Subcutaneous abdominal adipose tissue (tissue), 5 donors: ENCODE measurements around the gene ADRB1.
A peak's percentile ranks its signal among the peaks of the same experiment; 100 is the strongest.

ENCODE experiments used
- H3K27ac ChIP-seq: one replicate; pipeline ENCODE4 v1.7.0; 2013; ENCODE audit warnings: low read depth, mild to moderate bottlenecking, inconsistent platforms, low read length, moderate library complexity
- H3K27me3 ChIP-seq, 5 donors: one replicate each; pipeline ENCODE4 v1.7.0; 2013; ENCODE audit warnings: low read length in 5 of 5, inconsistent platforms in 1 of 5; ENCODE audit not compliant: control insufficient read depth in 5 of 5, insufficient read depth in 4 of 5
- H3K36me3 ChIP-seq, 5 donors: one replicate each; pipeline ENCODE4 v1.7.0; 2013; ENCODE audit warnings: low read length in 5 of 5; ENCODE audit not compliant: control insufficient read depth in 5 of 5, insufficient read depth in 5 of 5
- H3K4me1 ChIP-seq, 5 donors: one replicate each; pipeline ENCODE4 v1.7.0; 2013; ENCODE audit warnings: low read length in 5 of 5, mild to moderate bottlenecking in 3 of 5, moderate library complexity in 1 of 5; ENCODE audit not compliant: control insufficient read depth in 5 of 5, insufficient read depth in 5 of 5
- H3K4me3 ChIP-seq, 5 donors: one replicate each; pipeline ENCODE4 v1.7.0; 2013; ENCODE audit warnings: low read length in 5 of 5, low read depth in 1 of 5
- H3K9ac ChIP-seq, 5 donors: one replicate each; pipeline ENCODE4 v1.7.0; 2013; ENCODE audit warnings: low read length in 5 of 5, mild to moderate bottlenecking in 4 of 5, moderate library complexity in 3 of 5
- H3K9me3 ChIP-seq, 5 donors: one replicate each; pipeline ENCODE4 v1.7.0; 2013; ENCODE audit warnings: low read length in 5 of 5; ENCODE audit not compliant: control insufficient read depth in 5 of 5
- donor health status: healthy.
- donor health status: healthy.
- donor health status: healthy.
- donor health status: healthy.
- donor health status: healthy.

Gene ADRB1

DNA sequence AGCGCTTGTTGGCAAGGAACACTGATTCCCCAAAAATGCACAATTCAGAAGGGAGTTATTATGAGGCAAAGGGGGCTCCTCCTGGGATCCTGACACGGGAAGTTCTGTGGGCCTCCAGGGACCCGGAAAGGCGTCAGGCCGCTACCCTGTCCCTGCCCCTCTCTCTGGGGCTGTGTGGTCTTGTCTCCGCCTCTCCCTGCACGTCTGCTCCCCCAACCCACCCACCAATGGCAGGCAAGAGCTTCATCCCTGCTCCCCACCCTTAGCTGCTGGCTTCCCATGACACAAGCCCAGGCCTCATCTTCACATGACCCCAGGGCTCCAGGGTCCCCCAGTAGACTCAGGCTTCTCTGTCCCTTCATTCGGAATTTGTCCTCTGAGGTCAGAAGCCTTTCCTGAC lies 31.0 kb upstream of the ADRB1 start:
- Histone ChIP-seq H3K27me3 (no peaks in the 10 kb centered on the region), H3K4me3 (no peak overlapping the region), H3K9ac (no peak overlapping the region), H3K36me3 (no peaks in the 10 kb centered on the region), H3K4me1 (peaks cover 0 to 14% (median 0%) of the 10 kb centered on the region in 5 donors), H3K9me3 (peaks cover 0 to 3% (median 2%) of the 10 kb centered on the region in 5 donors), H3K27ac (no peak overlapping the region)

DNA sequence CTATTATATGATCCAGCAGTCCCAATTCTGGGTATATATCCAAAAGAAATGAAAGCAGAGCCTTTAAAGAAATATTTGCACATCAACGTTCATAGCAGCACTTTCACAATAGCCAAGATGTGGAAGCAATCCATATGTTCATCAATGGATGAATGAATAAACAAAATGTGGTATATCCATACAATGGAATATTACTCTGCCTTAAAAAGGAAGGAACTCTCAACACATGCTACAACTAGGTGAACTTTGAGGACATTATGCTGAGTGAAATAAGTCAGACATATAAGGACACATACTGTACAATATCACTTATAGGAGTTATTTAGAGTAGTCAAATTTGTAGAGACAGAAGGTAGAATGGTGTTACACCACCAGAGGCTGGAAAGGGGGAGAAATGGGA lies 28.0 kb upstream of the ADRB1 start:
- Histone ChIP-seq H3K4me3 (no peak overlapping the region), H3K4me1 (peaks cover 0 to 10% (median 0%) of the 10 kb centered on the region in 5 donors), H3K9me3 (peaks cover 0 to 3% (median 2%) of the 10 kb centered on the region in 5 donors), H3K27me3 (no peaks in the 10 kb centered on the region), H3K36me3 (no peaks in the 10 kb centered on the region), H3K9ac (no peak overlapping the region), H3K27ac (no peak overlapping the region)

DNA sequence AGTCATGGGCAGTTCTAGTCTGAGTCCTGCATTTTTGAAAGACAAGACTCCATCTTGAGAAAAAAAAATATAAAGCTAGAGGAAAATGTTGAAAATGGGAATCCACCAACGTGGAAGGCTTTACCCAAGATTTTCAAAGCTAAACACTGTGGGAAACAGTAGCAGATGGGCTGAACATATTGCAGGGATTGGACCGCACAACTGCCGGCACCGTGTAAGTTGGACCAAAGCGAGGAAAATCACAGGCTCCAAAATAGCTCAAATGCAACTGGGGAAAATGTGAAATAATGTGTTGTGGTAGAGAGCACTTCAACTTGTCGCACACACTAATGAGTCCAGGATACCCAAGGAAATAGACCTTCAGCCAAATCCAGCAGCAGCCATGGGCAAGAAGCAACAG lies 26.4 kb upstream of the ADRB1 start:
- Histone ChIP-seq H3K27me3 (no peaks in the 10 kb centered on the region), H3K9ac (no peak overlapping the region)

DNA sequence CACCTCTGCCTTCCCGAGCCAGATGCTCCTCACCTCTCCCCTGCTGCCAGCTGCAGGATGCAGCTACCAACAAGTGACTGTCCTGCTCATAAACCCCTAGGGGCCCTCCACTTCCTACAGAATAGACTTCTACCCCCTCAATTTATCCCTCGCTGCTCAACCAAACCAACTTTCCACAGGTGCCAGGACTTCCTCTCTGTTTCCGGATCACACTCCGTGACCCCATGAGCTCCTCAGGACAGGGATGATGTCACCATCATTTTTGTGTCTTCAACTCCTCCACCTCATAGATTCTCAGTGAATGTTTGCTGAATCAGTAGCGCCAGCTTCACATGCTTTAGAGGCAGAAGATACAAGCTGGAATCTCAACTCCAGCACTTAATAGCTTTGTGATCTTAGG lies 25.8 kb upstream of the ADRB1 start:
- Histone ChIP-seq H3K9ac (no peak overlapping the region), H3K9me3 (peaks cover 0 to 3% (median 2%) of the 10 kb centered on the region in 5 donors), H3K27ac (no peak overlapping the region), H3K27me3 (no peaks in the 10 kb centered on the region), H3K4me3 (no peak overlapping the region), H3K4me1 (peaks cover 11 to 32% (median 21%) of the 10 kb centered on the region in 5 donors), H3K36me3 (no peaks in the 10 kb centered on the region)

More for the DNA sequence above, 26.4 kb upstream of the ADRB1 start:
- no peaks in the 10 kb centered on the region for H3K36me3 ChIP-seq
- no peak overlapping the region for H3K4me3 ChIP-seq
- peaks cover 0 to 3% (median 2%) of the 10 kb centered on the region in 5 donors for H3K9me3 ChIP-seq
- no peak overlapping the region for H3K27ac ChIP-seq
- peaks cover 8 to 26% (median 15%) of the 10 kb centered on the region in 5 donors for H3K4me1 ChIP-seq

DNA sequence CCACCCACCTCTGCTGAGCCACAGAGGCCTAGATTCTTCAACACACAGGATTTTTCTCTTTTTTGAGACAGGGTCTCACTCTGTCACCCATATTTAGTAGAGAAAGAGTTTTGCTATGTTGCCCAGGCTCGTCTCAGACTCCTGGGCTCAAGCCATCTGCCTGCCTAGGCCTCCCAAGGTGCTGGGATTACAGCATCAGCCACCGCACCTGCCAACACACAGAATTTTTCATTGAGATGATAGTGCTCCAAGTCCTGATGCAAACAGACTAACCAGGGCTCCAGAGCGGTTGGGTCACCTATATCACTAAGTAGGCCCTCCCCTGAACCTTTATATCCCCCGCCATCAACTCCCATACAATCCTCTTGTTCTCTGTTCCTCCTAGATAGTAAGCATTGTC lies 24.4 kb upstream of the ADRB1 start:
- no peak overlapping the region for H3K4me3 ChIP-seq
- no peaks in the 10 kb centered on the region for H3K36me3 ChIP-seq
- H3K27ac ChIP-seq, result no peak overlapping the region
- H3K4me1 ChIP-seq, result peaks cover 11 to 44% (median 31%) of the 10 kb centered on the region in 5 donors
- peaks cover 0 to 3% (median 2%) of the 10 kb centered on the region in 5 donors for H3K9me3 ChIP-seq
- H3K27me3 ChIP-seq, result no peaks in the 10 kb centered on the region
- no peak overlapping the region for H3K9ac ChIP-seq

DNA sequence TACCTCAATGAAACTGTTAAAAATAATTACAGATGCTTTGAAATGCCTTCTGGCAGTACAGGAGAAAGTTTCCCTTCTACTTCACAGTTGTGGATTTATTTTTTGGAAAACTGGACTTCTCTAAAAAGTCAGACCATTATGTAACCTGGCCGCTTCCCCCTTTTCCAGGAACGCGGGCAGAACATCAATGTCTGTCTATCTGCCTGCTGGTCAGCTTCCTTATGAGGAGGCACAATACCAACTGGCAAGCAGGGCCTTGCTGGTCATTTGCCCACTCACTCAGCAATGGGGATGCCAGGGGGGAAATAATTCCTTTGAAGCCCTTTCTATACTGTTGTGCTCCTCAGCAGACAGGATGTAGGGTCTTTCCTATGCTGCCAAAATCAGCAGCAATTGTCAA lies 22.5 kb upstream of the ADRB1 start:
- Histone ChIP-seq H3K9ac (no peak overlapping the region), H3K4me1 (peaks cover 14 to 61% (median 46%) of the 10 kb centered on the region in 5 donors), H3K27ac (peak overlapping the region; percentile 66), H3K9me3 (no peaks in the 10 kb centered on the region), H3K36me3 (no peaks in the 10 kb centered on the region), H3K27me3 (no peaks in the 10 kb centered on the region), H3K4me3 (no peak overlapping the region)

DNA sequence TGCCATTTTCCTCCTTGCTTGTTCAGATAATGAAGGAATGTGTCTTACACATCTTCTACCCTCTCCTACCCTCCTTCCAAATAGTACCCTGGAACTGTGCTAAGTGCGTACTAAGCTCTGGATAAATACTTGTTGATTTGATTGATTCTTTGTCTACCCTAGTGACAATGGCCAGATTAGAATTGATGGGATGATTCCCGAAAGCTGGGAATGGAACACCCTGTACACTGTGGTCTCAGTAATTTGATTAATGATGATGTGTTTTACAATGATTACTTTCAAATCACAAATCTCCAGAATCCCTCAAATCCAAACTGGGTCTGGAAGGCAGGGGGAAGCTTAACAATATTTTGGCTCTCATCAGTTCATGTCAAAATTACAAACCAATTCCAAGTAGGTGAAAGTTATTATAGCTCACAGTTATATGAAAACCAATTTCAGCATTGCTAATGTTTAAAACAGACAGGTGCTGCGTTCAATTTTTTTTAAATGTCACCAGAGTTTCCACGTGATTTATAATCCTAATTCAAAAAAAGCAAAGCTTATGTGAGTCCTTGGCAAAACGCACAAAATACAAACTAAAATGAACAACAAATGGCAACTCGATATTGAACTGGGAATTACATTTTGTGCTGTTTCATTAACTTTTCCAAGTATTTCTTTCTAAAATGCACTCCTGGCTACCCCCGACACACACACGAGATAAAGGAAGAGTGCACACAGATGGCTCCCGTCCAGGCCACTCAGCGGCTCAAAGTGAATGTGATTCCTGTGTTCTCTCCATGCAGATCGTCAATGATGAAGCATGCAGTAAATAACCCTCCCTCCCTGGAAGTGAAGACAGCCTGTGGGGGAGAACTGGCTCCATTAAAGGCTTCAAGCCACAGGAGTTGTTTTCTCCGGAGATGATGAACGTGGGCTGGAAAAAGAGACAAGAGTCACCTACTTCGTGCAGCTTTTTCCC lies 21.7 kb upstream of the ADRB1 start:
- Histone ChIP-seq H3K27me3 (no peaks in the 10 kb centered on the region), H3K4me1 (peaks cover 14 to 67% (median 51%) of the 10 kb centered on the region in 5 donors), H3K9me3 (no peaks in the 10 kb centered on the region), H3K4me3 (peak overlapping the region in 1 of 5 donors; percentile 33), H3K9ac (no peak overlapping the region), H3K36me3 (no peaks in the 10 kb centered on the region), H3K27ac (peak overlapping the region; percentile 66)

DNA sequence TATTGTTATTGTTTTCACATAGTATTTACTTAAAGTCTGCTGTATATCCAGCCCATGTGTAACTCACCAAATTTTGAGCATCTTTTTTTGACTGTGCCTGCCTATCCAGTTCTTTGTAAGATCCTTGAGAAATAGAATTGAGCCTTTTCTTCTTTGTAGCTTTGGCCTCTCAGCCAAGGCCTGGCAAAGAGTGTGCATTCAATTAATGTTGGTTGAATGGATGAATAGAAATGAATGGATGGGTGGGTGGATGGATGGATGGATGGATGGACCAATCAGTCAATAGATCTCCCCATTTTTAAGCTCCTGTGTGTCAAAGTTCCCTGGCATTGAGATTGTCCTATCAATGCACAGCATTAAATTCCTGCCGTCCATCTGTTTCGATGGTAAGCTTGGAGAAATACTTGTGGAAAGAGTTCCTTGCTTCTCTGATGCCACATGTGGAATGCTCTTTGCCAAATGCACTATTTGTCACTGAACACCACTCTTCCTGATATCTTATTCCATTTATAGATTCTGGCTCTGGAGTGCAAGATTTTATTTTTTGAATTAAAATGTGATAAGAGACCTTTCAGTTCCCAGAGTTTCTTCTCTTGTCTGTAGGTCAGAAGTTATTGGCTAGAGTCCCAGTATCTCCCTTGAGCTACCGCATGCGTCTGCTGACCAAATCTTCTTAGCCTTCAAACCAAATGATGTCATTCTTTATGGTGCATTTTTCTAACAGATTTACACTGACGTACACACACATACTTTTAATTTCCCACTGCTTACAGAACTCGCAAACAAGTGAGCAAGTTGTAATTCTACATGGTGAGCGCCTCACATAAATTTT lies 20.7 kb upstream of the ADRB1 start:
- H3K27me3 ChIP-seq, result no peaks in the 10 kb centered on the region
- H3K27ac ChIP-seq, result peak overlapping the region; percentile 66
- no peaks in the 10 kb centered on the region for H3K9me3 ChIP-seq
- no peaks in the 10 kb centered on the region for H3K36me3 ChIP-seq
- peaks cover 14 to 60% (median 51%) of the 10 kb centered on the region in 5 donors for H3K4me1 ChIP-seq
- peak overlapping the region in 1 of 5 donors; percentile 33 for H3K4me3 ChIP-seq
- H3K9ac ChIP-seq, result no peak overlapping the region

DNA sequence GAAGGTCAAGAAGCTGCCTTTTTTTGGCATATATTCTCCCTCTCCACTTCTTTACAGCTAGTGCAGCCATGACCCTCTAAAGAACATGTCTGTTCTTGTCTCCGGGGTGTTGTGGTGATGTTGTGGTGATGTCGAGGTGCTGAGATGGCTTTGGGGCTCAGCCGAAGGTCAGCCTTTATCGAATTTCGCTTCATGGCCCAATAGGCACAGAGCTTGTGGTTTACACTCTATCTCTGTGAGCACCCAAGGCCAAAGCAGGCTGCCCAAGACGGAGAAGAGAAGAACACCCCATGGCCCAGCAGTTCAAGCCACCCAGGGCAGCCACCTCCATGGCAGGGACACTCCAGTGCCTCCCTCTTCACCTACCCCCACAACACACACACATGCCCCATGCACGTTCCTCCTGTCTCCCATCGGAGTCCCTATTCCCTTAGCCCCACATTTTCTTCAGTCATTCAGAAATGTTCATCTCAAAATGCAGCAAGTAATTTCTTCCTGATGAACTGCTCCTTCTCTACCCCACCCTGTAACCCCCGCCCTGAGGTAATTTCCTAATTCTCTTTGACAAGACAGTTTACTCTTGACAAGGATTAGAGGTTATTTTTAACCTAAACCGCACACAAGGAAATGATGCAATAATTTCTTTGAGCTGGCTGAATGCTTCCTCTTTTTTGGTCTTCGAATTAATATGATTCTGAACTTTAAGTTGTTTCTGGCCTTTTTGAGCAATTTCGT lies 18.6 kb upstream of the ADRB1 start:
- Histone ChIP-seq H3K4me1 (peaks cover 14 to 60% (median 51%) of the 10 kb centered on the region in 5 donors), H3K36me3 (no peaks in the 10 kb centered on the region), H3K9ac (no peak overlapping the region), H3K27ac (peak overlapping the region; percentile 64), H3K9me3 (no peaks in the 10 kb centered on the region), H3K27me3 (no peaks in the 10 kb centered on the region), H3K4me3 (peak overlapping the region in 2 of 5 donors; percentile 38 to 54)
